Retinal pigment epithelial cell (primary cell): ENCODE results near the gene CCDC6.
"Not testable (repeated sequence)": the region's sequence is repeated elsewhere in the genome, so short reads cannot be mapped to it uniquely, and the experiment has no call there.

ENCODE experiments used
- DNase-seq: peaks from one replicate; pipeline ENCODE4 v3.0.0-alpha.2; 2010; ENCODE audit warnings: low read depth
- H3K4me3 ChIP-seq: 2 replicates; pipeline ENCODE4 v1.5.1; 2011; ENCODE audit warnings: mild to moderate bottlenecking, low read length, control low read depth, moderate library complexity
- TF ChIP-seq, protein P1 (sequence below): conservative IDR thresholded peaks from 2 replicates; pipeline ENCODE4 v1.5.1; 2011; ENCODE audit warnings: low read depth, low read length, control low read depth, inconsistent platforms

CCDC6 gene

DNA sequence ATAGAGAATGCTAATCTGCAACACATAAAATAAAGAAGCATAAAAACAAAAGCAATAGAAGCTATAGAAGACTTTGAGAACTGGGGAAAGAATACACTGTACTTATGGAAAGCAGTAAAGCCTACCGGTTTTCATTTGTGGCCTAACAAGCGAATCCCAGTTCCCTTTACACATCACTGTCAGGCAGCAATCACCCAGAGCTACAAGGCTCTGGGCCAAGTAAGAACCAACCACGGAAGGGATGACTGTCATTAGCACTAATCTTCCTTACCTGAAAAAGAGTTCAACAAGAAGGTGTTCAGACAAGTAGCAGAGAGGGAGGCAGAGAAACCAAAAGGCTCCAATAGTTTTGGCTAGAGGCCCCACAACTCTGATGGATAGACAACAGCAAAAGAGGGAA lies 15.0 kb downstream of the CCDC6 start:
- DNase-seq: no peak
- TF ChIP-seq, protein P1, sequence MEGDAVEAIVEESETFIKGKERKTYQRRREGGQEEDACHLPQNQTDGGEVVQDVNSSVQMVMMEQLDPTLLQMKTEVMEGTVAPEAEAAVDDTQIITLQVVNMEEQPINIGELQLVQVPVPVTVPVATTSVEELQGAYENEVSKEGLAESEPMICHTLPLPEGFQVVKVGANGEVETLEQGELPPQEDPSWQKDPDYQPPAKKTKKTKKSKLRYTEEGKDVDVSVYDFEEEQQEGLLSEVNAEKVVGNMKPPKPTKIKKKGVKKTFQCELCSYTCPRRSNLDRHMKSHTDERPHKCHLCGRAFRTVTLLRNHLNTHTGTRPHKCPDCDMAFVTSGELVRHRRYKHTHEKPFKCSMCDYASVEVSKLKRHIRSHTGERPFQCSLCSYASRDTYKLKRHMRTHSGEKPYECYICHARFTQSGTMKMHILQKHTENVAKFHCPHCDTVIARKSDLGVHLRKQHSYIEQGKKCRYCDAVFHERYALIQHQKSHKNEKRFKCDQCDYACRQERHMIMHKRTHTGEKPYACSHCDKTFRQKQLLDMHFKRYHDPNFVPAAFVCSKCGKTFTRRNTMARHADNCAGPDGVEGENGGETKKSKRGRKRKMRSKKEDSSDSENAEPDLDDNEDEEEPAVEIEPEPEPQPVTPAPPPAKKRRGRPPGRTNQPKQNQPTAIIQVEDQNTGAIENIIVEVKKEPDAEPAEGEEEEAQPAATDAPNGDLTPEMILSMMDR: no peak
- no peak overlapping the region for H3K4me3 ChIP-seq

DNA sequence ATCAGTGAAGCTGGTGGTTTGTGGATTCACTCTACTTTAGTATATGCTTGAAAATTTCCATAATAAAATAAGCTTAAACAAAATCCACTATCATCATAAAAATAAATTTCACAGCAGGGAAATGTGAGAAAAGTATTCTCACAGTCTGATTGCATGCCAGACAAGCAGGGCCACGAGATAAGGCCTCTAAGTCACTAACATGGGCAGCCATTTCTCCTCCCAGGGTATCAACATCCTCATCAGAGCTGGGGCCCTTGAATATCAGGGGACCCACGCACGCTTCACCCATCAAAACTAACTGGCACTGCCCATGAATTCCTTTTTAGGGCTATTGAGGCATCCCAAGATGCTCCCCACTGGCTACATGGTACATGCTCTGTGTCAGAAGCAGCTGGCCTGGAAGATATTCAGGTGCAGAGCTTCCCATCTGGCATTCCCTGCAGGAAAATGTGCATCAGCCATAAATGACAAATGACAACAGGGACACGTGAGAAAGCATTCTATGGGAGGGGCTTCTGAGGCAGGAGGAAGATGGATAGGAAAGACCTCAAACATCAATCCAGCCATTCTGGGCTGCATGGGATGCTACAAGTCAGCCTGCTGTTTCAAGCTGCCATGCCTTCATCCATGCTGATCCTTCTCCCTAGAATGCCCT lies 17.4 kb downstream of the CCDC6 start:
- DNase-seq: no peak
- H3K4me3 ChIP-seq: no peak overlapping the region
- TF ChIP-seq, protein P1: no peak

DNA sequence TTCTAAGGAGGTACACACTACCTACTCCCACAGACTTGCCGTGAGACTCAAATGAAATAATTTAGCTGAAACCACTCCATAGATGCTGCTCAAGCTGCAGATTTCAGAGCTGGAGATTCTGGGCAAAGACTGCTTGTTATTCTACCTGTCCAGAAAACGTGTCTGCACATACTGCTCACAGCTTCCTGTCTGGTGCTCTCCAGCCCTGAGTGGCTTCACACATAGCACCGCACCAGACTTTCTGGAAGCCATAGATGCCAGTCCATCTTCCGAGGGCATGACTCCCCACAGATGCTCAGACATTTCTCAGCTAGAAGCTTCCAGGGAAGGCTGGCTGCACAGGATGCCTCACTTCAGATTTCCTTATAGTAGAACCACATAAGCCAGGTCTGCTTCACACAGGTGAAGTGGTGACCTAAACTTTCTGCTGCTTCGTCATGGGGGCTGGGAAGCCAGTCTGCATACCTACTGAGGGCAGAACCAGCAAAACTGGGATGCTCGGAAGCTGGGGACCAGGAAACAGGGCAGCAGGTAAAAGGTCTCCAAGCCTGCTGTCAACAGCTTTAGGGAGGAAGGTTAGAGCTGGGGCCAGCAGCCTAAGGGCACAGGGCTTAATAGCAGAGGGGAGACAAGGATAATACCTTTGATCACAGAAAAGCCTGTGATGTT lies 18.2 kb downstream of the CCDC6 start:
- DNase-seq: no peak
- TF ChIP-seq, protein P1: no peak
- H3K4me3 ChIP-seq: no peak overlapping the region

DNA sequence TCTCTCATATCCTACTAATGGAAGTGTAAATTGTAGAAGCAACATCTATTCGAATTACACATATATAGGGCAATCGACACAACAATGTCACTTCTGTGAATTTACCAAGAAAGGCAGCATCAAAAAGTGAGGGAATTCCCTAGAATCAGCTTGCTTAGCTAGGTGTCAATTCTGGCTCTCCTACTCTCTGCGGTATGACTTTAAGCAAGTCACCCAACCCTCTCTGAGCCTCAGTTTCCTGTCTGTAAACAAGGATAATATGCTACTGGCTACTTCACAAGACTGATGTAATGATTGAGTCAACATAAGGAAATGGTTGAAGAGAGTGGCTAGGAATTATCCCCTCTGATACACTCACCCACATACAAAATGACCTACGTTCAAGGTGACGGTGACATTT lies 19.4 kb downstream of the CCDC6 start:
- DNase-seq: no peak
- H3K4me3 ChIP-seq: no peak overlapping the region
- TF ChIP-seq, protein P1: no peak

DNA sequence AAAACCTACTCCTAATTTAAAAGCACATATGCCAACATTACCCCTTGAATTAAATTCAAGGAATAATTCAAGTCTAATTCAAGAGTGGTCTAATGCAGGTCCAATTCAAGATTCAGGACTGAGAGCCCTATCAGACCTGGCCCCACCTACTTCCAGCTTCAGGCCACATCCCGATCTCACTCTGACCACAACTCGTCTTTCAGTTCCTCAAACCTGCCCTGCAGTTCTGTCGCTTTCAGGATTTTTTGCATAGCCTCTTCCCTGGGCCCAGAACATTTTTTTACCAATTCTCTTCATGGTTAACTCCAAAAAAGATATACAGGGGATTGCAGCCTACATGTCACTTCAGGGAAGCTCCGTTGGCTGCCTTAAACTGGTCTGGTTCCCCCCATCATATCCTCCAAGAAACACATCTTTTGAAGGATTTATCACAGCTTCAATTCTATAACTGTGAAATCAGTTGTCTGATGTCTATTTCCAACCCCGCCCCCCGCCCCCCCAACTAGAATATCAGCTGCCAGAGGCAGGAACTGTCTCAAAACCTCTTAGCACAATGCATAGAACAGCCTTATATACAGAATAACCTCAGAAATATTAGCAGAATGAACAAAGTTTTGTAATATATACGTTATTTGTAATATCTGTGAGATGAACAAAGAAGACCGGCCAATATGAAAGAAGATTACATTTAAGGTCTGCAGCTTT lies 20.8 kb downstream of the CCDC6 start:
- no peak for DNase-seq
- TF ChIP-seq, protein P1: no peak
- H3K4me3 ChIP-seq: no peak overlapping the region

DNA sequence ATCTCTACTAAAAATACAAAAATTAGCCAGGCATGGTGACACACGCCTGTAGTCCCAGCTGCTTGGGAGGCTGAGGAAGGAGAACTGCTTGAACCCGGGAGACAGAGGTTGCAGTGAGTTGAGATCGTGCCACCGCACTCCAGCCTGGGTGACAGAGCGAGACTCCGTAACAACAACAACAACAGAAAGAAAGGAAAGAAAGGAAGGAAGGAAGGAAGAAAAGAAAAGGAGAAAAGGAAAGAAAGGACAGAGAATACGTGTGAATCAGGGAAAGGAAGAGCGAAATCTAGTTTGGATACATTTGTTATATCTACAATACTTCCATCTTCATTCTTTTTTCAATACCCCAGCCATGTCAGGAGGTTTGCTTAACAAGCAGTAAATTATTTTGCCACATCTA lies 21.5 kb downstream of the CCDC6 start:
- not testable (repeated sequence) for DNase-seq, H3K4me3 ChIP-seq

DNA sequence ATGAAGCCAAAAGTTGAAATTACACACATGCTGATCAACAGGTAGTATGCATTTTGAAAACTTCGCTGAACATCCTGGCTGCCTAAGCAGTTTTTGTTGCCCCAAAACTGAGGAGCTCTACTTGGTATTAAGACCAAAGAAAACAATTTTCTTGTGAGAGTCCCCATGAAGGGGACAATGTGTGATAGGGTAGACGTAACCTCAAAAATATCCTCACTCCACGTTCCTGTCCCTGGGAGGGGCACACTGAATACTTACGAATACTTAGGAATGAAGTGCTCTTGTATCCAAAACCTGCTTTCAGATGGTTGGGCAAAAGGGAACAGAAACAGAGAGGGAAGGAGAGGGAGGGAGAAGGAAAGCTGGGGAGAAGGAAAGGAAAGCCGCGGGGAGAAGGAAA lies 24.7 kb downstream of the CCDC6 start:
- DNase-seq: no peak
- TF ChIP-seq, protein P1: no peak
- H3K4me3 ChIP-seq: no peak overlapping the region
